Subcutaneous abdominal adipose tissue (tissue), 5 donors: Measurements from ENCODE around the gene VSIG10L2.

Experiments used
- H3K27ac ChIP-seq: one replicate; pipeline ENCODE4 v1.7.0; 2013; ENCODE audit warnings: low read depth, mild to moderate bottlenecking, inconsistent platforms, low read length, moderate library complexity
- H3K27me3 ChIP-seq, 5 donors: one replicate each; pipeline ENCODE4 v1.7.0; 2013; ENCODE audit warnings: low read length in 5 of 5, inconsistent platforms in 1 of 5; ENCODE audit not compliant: control insufficient read depth in 5 of 5, insufficient read depth in 4 of 5
- H3K36me3 ChIP-seq, 5 donors: one replicate each; pipeline ENCODE4 v1.7.0; 2013; ENCODE audit warnings: low read length in 5 of 5; ENCODE audit not compliant: control insufficient read depth in 5 of 5, insufficient read depth in 5 of 5
- H3K4me1 ChIP-seq, 5 donors: one replicate each; pipeline ENCODE4 v1.7.0; 2013; ENCODE audit warnings: low read length in 5 of 5, mild to moderate bottlenecking in 3 of 5, moderate library complexity in 1 of 5; ENCODE audit not compliant: control insufficient read depth in 5 of 5, insufficient read depth in 5 of 5
- H3K4me3 ChIP-seq, 5 donors: one replicate each; pipeline ENCODE4 v1.7.0; 2013; ENCODE audit warnings: low read length in 5 of 5, low read depth in 1 of 5
- H3K9ac ChIP-seq, 5 donors: one replicate each; pipeline ENCODE4 v1.7.0; 2013; ENCODE audit warnings: low read length in 5 of 5, mild to moderate bottlenecking in 4 of 5, moderate library complexity in 3 of 5
- H3K9me3 ChIP-seq, 5 donors: one replicate each; pipeline ENCODE4 v1.7.0; 2013; ENCODE audit warnings: low read length in 5 of 5; ENCODE audit not compliant: control insufficient read depth in 5 of 5
- donor health status: healthy.
- donor health status: healthy.
- donor health status: healthy.
- donor health status: healthy.
- donor health status: healthy.

VSIG10L2 gene

GRCh38 chr11:125929445-125930075 is 16.3 kb upstream of the VSIG10L2 start:
- Histone ChIP-seq H3K36me3 (no peaks in the 10 kb centered on the region), H3K27me3 (no peaks in the 10 kb centered on the region), H3K4me1 (no peaks in the 10 kb centered on the region), H3K9me3 (no peaks in the 10 kb centered on the region), H3K4me3 (no peak overlapping the region), H3K9ac (no peak overlapping the region), H3K27ac (no peak overlapping the region)

DNA sequence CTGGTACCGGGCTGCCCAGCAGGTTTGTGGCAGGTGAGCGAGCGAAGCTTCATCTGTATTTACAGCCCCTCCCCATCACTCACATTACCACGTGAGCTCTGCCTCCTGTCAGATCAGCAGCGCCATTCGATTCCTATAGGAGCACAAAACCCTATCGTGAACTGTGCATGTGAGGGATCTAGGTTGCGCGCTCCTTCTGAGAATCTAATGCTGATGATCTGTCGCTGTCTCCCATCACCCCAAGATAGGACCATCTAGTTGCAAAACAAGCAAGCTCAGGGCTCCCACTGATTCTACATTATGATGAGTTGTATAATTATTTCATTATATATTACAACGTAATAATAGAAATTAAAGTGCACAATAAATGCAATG is 15.8 kb upstream of the VSIG10L2 start:
- Histone ChIP-seq H3K4me3 (no peak overlapping the region), H3K27ac (no peak overlapping the region)

GRCh38 chr11:125931116-125931515 is 14.7 kb upstream of the VSIG10L2 start:
- no peaks in the 10 kb centered on the region for H3K36me3 ChIP-seq
- no peak overlapping the region for H3K4me3 ChIP-seq
- no peaks in the 10 kb centered on the region for H3K4me1 ChIP-seq
- H3K9ac ChIP-seq, result no peak overlapping the region
- H3K9me3 ChIP-seq, result no peaks in the 10 kb centered on the region
- H3K27me3 ChIP-seq, result no peaks in the 10 kb centered on the region
- H3K27ac ChIP-seq, result no peak overlapping the region

More for the DNA sequence above, 15.8 kb upstream of the VSIG10L2 start:
- Histone ChIP-seq H3K9ac (no peak overlapping the region), H3K9me3 (no peaks in the 10 kb centered on the region), H3K27me3 (no peaks in the 10 kb centered on the region), H3K4me1 (no peaks in the 10 kb centered on the region), H3K36me3 (no peaks in the 10 kb centered on the region)

DNA sequence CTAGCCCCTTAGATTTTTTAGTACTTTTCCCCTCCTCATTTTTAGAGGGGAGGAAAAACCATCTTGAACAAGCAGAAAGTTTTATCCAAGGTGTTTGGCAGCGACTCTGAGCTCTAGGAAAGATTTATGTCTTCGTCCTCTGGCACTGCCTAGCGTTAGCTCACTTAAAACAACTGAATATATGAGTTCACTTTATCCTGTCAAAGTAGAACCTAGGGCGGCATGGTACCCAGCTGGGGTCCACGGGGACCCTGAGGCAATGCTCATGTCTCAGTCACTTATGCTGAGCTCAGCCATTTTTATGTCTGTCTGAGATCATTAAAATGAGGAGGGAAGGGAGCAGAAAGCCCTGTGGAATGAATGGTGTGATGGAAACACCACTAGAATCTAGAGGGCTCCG is 14.2 kb upstream of the VSIG10L2 start:
- H3K4me3 ChIP-seq, result no peak overlapping the region
- H3K9ac ChIP-seq, result no peak overlapping the region
- H3K27me3 ChIP-seq, result no peaks in the 10 kb centered on the region
- H3K4me1 ChIP-seq, result no peaks in the 10 kb centered on the region
- no peak overlapping the region for H3K27ac ChIP-seq
- H3K36me3 ChIP-seq, result no peaks in the 10 kb centered on the region
- H3K9me3 ChIP-seq, result no peaks in the 10 kb centered on the region

DNA sequence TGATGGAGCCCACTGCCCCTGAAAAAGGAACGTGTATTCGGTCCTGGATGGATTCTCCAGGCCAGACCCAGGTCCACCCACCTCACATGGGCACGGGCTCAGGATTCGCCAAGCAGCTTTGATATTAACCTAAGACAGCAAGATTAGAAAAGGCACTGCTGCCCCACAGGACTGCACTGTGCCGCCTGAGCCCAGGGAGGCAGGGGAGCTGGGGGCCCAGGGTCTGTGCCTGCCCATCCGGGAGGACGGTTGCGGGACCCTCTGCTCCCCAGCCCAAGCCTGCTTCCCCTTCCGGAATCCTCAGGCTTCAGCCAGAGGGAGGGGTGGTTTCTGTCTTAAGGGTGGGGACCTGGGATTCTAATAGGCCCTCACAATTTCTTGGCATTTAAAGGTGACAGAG is 13.5 kb upstream of the VSIG10L2 start:
- Histone ChIP-seq H3K9me3 (no peaks in the 10 kb centered on the region), H3K4me3 (no peak overlapping the region), H3K9ac (no peak overlapping the region), H3K27me3 (no peaks in the 10 kb centered on the region), H3K36me3 (no peaks in the 10 kb centered on the region), H3K4me1 (no peaks in the 10 kb centered on the region), H3K27ac (no peak overlapping the region)

GRCh38 chr11:125933030-125933813 is 12.6 kb upstream of the VSIG10L2 start:
- Histone ChIP-seq H3K27me3 (no peaks in the 10 kb centered on the region), H3K4me1 (no peaks in the 10 kb centered on the region), H3K9me3 (no peaks in the 10 kb centered on the region), H3K4me3 (no peak overlapping the region), H3K27ac (no peak overlapping the region), H3K36me3 (no peaks in the 10 kb centered on the region), H3K9ac (no peak overlapping the region)

GRCh38 chr11:125934473-125934872 is 11.4 kb upstream of the VSIG10L2 start:
- Histone ChIP-seq H3K4me1 (no peaks in the 10 kb centered on the region), H3K4me3 (no peak overlapping the region), H3K9me3 (no peaks in the 10 kb centered on the region), H3K27me3 (no peaks in the 10 kb centered on the region), H3K36me3 (no peaks in the 10 kb centered on the region), H3K9ac (no peak overlapping the region), H3K27ac (no peak overlapping the region)

GRCh38 chr11:125935056-125935455 is 10.8 kb upstream of the VSIG10L2 start:
- Histone ChIP-seq H3K4me1 (no peaks in the 10 kb centered on the region), H3K9ac (no peak overlapping the region), H3K4me3 (no peak overlapping the region), H3K36me3 (no peaks in the 10 kb centered on the region), H3K27ac (no peak overlapping the region), H3K9me3 (no peaks in the 10 kb centered on the region), H3K27me3 (no peaks in the 10 kb centered on the region)

GRCh38 chr11:125935618-125936199 is 10.1 kb upstream of the VSIG10L2 start:
- Histone ChIP-seq H3K4me1 (no peaks in the 10 kb centered on the region), H3K4me3 (no peak overlapping the region)

GRCh38 chr11:125938418-125938817 is 7.4 kb upstream of the VSIG10L2 start:
- no peak overlapping the region for H3K4me3 ChIP-seq
- no peaks in the 10 kb centered on the region for H3K27me3 ChIP-seq
- no peak overlapping the region for H3K9ac ChIP-seq
- H3K36me3 ChIP-seq, result no peaks in the 10 kb centered on the region
- H3K9me3 ChIP-seq, result no peaks in the 10 kb centered on the region
- H3K27ac ChIP-seq, result no peak overlapping the region
- peaks cover 0 to 13% (median 5%) of the 10 kb centered on the region in 5 donors for H3K4me1 ChIP-seq

More at GRCh38 chr11:125935618-125936199, 10.1 kb upstream of the VSIG10L2 start:
- Histone ChIP-seq H3K9me3 (no peaks in the 10 kb centered on the region), H3K27ac (no peak overlapping the region), H3K36me3 (no peaks in the 10 kb centered on the region), H3K27me3 (no peaks in the 10 kb centered on the region), H3K9ac (no peak overlapping the region)
